H1 (cell line): Measurements from ENCODE around the gene C19orf25. TPM values are rescaled to one million over a fixed set of nuclear protein-coding genes. Genes with fewer than 3 reads are reported as not detected.

Experiments
- BCL11A ChIP-seq, 2 experiments: IDR thresholded peaks; one replicate each; pipeline ENCODE4 v1.6.1; 2011; ENCODE audit warnings: low read depth in 2 of 2, low read length in 2 of 2, mild to moderate bottlenecking in 2 of 2
- EGR1 ChIP-seq: IDR thresholded peaks from 2 replicates; pipeline ENCODE4 v1.6.1; 2011; ENCODE audit warnings: low read depth, low read length, borderline replicate concordance
- GABPA ChIP-seq: IDR thresholded peaks from 2 replicates; pipeline ENCODE4 v1.6.1; 2011; ENCODE audit warnings: mild to moderate bottlenecking, low read length, moderate library complexity, borderline replicate concordance; ENCODE audit not compliant: insufficient read depth
- HDAC2 ChIP-seq, 2 experiments: fragments of 300-600 bp in 1 of 2; sonication (generic) in 1 of 2; IDR thresholded peaks; 2 replicates each; pipeline ENCODE4 v1.6.1; 2011 to 2012; ENCODE audit warnings: low read depth in 2 of 2, low read length in 2 of 2, mild to moderate bottlenecking in 2 of 2, moderate library complexity in 2 of 2, borderline replicate concordance in 1 of 2, inconsistent platforms in 1 of 2
- JUND ChIP-seq: IDR thresholded peaks from 2 replicates; pipeline ENCODE4 v1.6.1; 2011; ENCODE audit warnings: mild to moderate bottlenecking, improper control_type of control experiment, low read length
- KDM1A ChIP-seq: fragments of 200-600, 300-600 bp; sonication (generic); IDR thresholded peaks from 2 replicates; pipeline ENCODE4 v1.7.1; 2016; ENCODE audit warnings: mild to moderate bottlenecking, low read length, borderline replicate concordance
- KDM4A ChIP-seq: IDR thresholded peaks from one replicate; pipeline ENCODE4 v1.7.1; 2012; ENCODE audit warnings: low read depth, mild to moderate bottlenecking, moderate library complexity, low read length, inconsistent platforms; ENCODE audit not compliant: severe bottlenecking
- KDM5A ChIP-seq: fragments of 200-600 bp; IDR thresholded peaks from 2 replicates; pipeline ENCODE4 v1.7.1; 2012; ENCODE audit warnings: mild to moderate bottlenecking, low read length, inconsistent platforms, mixed read lengths
- NRF1 ChIP-seq: IDR thresholded peaks from 2 replicates; pipeline ENCODE4 v1.6.1; 2011; ENCODE audit warnings: mild to moderate bottlenecking, low read depth, low read length, improper control_type of control experiment
- POLR2A ChIP-seq, 2 experiments: IDR thresholded peaks; 1 replicate in 1 of 2; 2 replicates in 1 of 2; pipeline ENCODE4 v1.6.1; 2011; ENCODE audit warnings: low read depth in 2 of 2, low read length in 2 of 2, mild to moderate bottlenecking in 2 of 2; ENCODE audit errors: control extremely low read depth in 1 of 2
- RAD21 ChIP-seq, 2 experiments: IDR thresholded peaks in 1 of 2; conservative IDR thresholded peaks in 1 of 2; 2 replicates each; pipeline ENCODE4 v1.6.1; 2011; ENCODE audit warnings: low read depth in 2 of 2, low read length in 2 of 2, improper control_type of control experiment in 1 of 2, inconsistent platforms in 1 of 2, mild to moderate bottlenecking in 1 of 2, moderate library complexity in 1 of 2
- SAP30 ChIP-seq: fragments of 300-600 bp; sonication (generic); IDR thresholded peaks from 2 replicates; pipeline ENCODE4 v1.7.1; 2012; ENCODE audit warnings: low read length, moderate library complexity, mild to moderate bottlenecking, inconsistent platforms; ENCODE audit not compliant: insufficient read depth, insufficient replicate concordance
- SIN3A ChIP-seq, 2 experiments: IDR thresholded peaks in 1 of 2; conservative IDR thresholded peaks in 1 of 2; 2 replicates each; pipeline ENCODE4 v1.6.1; 2011 to 2012; ENCODE audit warnings: low read length in 2 of 2, improper control_type of control experiment in 1 of 2, low read depth in 1 of 2, mild to moderate bottlenecking in 1 of 2
- SP2 ChIP-seq: IDR thresholded peaks from 2 replicates; pipeline ENCODE4 v1.6.1; 2012; ENCODE audit warnings: mild to moderate bottlenecking, low read length, inconsistent platforms
- SP4 ChIP-seq: IDR thresholded peaks from 2 replicates; pipeline ENCODE4 v1.6.1; 2012; ENCODE audit warnings: low read length, inconsistent platforms
- TAF1 ChIP-seq: IDR thresholded peaks from 2 replicates; pipeline ENCODE4 v1.6.1; 2011; ENCODE audit warnings: mild to moderate bottlenecking, low read depth, low read length
- polyA plus RNA-seq, 7 experiments: library from polyadenylated mRNA; depleted of rRNA in 3 of 7; stranded (reverse) in 5 of 7; unstranded in 2 of 7; fragments of >200 nt in 5 of 7; fragments of 200-250 nt in 2 of 7; gene quantifications; 1 replicate in 5 of 7; 2 replicates in 1 of 7; 4 replicates in 1 of 7; pipeline versions ENCODE4 v1.2.1 to v1.2.3, GENCODE V29; 2011 to 2013; ENCODE audit warnings: missing spikeins in 2 of 7, mixed read lengths in 2 of 7
- total RNA-seq: library from RNA; stranded (reverse); fragmentation: NEBNext Ultra II Directional; extraction: Animal tissue kit (Norgen Biotek cat#: 25700); gene quantifications from 2 replicates; pipeline ENCODE4 v1.2.1, GENCODE V29; 2021
- TF ChIP-seq, protein P1 (sequence below), 3 experiments: IDR thresholded peaks; 1 replicate in 2 of 3; 2 replicates in 1 of 3; pipeline versions ENCODE4 v1.5.1 to v1.6.1; 2011; ENCODE audit warnings: low read length in 3 of 3, mild to moderate bottlenecking in 3 of 3, inconsistent platforms in 2 of 3, low read depth in 1 of 3, moderate library complexity in 1 of 3; ENCODE audit not compliant: insufficient read depth in 1 of 3; ENCODE audit errors: control extremely low read depth in 1 of 3
- TF ChIP-seq, protein P2 (sequence below): IDR thresholded peaks from 2 replicates; pipeline ENCODE4 v1.6.1; 2011; ENCODE audit warnings: low read length, improper control_type of control experiment

Gene C19orf25
- total and polyA plus RNA-seq, 2 of the 8 experiments (the other 6 are each of a cell fraction or from before 2014, with no cell fraction given) = 41.3 to 67.4 TPM

DNA sequence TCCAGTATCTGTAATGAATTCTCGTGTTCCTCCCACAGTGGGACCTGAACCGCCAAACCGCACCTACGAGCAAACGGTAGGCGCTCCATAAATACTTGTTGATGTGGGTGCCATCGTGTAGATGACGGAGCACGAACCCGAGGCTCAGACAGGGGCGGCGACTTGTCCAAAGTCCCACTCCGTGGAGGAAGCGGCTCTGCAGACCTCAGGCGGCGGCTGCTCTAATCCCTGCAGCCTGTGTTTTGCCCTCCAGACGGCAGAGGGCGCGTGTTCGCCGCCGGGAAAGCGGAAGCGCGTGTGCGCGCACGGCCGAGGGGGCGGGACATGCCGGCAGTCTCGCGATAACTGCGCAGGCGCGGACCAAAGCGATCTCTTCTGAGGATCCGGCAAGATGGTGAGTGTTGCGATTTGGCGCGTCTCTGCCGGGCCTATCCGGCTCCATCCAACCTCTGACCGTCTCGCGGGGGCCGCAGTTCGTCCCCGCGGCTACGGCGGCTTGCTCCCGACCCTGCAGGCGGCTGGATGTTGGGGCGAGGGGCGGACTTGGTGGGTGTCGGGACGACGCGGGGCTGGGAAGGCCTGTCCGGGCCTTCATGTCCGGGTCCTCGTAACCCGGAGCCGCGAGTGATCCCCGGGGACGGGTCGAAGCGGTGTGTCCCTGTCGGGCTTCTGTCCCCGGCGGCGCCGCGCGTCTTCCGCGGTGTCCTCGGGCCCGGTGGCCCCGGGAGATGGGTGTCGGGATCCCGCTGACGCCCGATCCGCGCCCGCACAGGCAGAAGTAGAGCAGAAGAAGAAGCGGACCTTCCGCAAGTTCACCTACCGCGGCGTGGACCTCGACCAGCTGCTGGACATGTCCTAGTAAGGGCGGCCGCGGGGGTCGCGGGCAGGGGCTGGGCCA lies 40.7 kb downstream of the C19orf25 start, which contains the start of gene RPS15 (continued):
- no peak for TF ChIP-seq KDM1A
- no peak for TF ChIP-seq SAP30
- TF ChIP-seq GABPA = peak; percentile 86; the same call in 1 of the 2 replicates
- TF ChIP-seq POLR2A (IDR thresholded peaks at IDR 0.05; ENCODE audit: control extremely low read depth in 1 of 2, low read depth in 2 of 2, low read length in 2 of 2) = peak; percentile 97 to 98
- TF ChIP-seq SP2 = peak; percentile 39; the same call in 1 of the 2 replicates
- TF ChIP-seq, protein P1, sequence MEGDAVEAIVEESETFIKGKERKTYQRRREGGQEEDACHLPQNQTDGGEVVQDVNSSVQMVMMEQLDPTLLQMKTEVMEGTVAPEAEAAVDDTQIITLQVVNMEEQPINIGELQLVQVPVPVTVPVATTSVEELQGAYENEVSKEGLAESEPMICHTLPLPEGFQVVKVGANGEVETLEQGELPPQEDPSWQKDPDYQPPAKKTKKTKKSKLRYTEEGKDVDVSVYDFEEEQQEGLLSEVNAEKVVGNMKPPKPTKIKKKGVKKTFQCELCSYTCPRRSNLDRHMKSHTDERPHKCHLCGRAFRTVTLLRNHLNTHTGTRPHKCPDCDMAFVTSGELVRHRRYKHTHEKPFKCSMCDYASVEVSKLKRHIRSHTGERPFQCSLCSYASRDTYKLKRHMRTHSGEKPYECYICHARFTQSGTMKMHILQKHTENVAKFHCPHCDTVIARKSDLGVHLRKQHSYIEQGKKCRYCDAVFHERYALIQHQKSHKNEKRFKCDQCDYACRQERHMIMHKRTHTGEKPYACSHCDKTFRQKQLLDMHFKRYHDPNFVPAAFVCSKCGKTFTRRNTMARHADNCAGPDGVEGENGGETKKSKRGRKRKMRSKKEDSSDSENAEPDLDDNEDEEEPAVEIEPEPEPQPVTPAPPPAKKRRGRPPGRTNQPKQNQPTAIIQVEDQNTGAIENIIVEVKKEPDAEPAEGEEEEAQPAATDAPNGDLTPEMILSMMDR (IDR thresholded peaks at IDR 0.05; ENCODE audit: control extremely low read depth in 1 of 3, insufficient read depth in 1 of 3, low read depth in 1 of 3, low read length in 3 of 3) = peak; percentile 91 to 97 (median 92)
- TF ChIP-seq BCL11A (IDR thresholded peaks at IDR 0.05; ENCODE audit: low read depth in 2 of 2, low read length in 2 of 2) = no peak
- peak; percentile 59 for TF ChIP-seq KDM4A
- peak; percentile 87 for TF ChIP-seq EGR1
- TF ChIP-seq, protein P2, sequence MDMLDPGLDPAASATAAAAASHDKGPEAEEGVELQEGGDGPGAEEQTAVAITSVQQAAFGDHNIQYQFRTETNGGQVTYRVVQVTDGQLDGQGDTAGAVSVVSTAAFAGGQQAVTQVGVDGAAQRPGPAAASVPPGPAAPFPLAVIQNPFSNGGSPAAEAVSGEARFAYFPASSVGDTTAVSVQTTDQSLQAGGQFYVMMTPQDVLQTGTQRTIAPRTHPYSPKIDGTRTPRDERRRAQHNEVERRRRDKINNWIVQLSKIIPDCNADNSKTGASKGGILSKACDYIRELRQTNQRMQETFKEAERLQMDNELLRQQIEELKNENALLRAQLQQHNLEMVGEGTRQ = 0 out of 2 replicates have a peak, but pooled peaks have one; percentile 24
- 0 out of 2 replicates have a peak, but pooled peaks have one; percentile 42 for TF ChIP-seq SP4
- no peak for TF ChIP-seq HDAC2 (IDR thresholded peaks at IDR 0.05; ENCODE audit: borderline replicate concordance in 1 of 2, low read depth in 2 of 2, low read length in 2 of 2)
- TF ChIP-seq KDM5A = no peak
- TF ChIP-seq TAF1 = peak; percentile 99
- TF ChIP-seq NRF1 = peak; percentile 33; the same call in 1 of the 2 replicates
- peak; percentile 69; the same call in 1 of the 2 replicates for TF ChIP-seq JUND
- TF ChIP-seq SIN3A (conservative IDR thresholded peaks at IDR 0.05 in 1 of 2, IDR thresholded peaks at IDR 0.05 in 1 of 2; ENCODE audit: low read depth in 1 of 2, low read length in 2 of 2) = peak in 1 of 2 experiments; percentile 79; a peak in 2 of 4 replicates
- TF ChIP-seq RAD21 (IDR thresholded peaks at IDR 0.05 in 1 of 2, conservative IDR thresholded peaks at IDR 0.05 in 1 of 2; ENCODE audit: low read depth in 2 of 2, low read length in 2 of 2) = peak; percentile 33 to 52; a peak in 3 of 4 replicates
